Chondrocyte (in vitro differentiated cells): ENCODE data around the gene PDCD7. TPM values are rescaled to one million over a fixed set of nuclear protein-coding genes. Genes with fewer than 3 reads are reported as not detected.
"Not testable (repeated sequence)": the region's sequence is repeated elsewhere in the genome, so short reads cannot be mapped to it uniquely, and the experiment has no call there.

Source experiments
- DNase-seq: peaks from one replicate; pipeline ENCODE4 v3.0.0; 2021; ENCODE audit warnings: mixed read lengths, low spot score
- H3K27ac Mint-ChIP-seq: one replicate; pipeline ENCODE4 v1.8.0; 2021; ENCODE audit warnings: mild to moderate bottlenecking, moderate library complexity, mixed read lengths; ENCODE audit not compliant: unreplicated experiment
- H3K27me3 Mint-ChIP-seq: 2 replicates; pipeline ENCODE4 v1.8.0; 2021; ENCODE audit warnings: low read depth, mixed read lengths
- H3K36me3 Mint-ChIP-seq: 2 replicates; pipeline ENCODE4 v1.8.0; 2021; ENCODE audit warnings: low read depth, mixed read lengths
- H3K4me1 Mint-ChIP-seq: 2 replicates; pipeline ENCODE4 v1.8.0; 2021; ENCODE audit warnings: low read depth, mild to moderate bottlenecking, mixed read lengths
- H3K4me3 Mint-ChIP-seq: one replicate; pipeline ENCODE4 v1.8.0; 2021; ENCODE audit warnings: mild to moderate bottlenecking, moderate library complexity, mixed read lengths; ENCODE audit not compliant: unreplicated experiment
- H3K9me3 Mint-ChIP-seq: 2 replicates; pipeline ENCODE4 v1.8.0; 2021; ENCODE audit warnings: low read depth, mixed read lengths
- CTCF ChIP-seq: fragments of 200-600 bp; sonication (generic); IDR thresholded peaks from 2 replicates; pipeline ENCODE4 v1.5.0; 2021; ENCODE audit warnings: antibody characterized with exemption, mild to moderate bottlenecking, moderate library complexity
- total RNA-seq: library from RNA; stranded (reverse); gene quantifications from 3 replicates; pipeline ENCODE4 v1.2.1, GENCODE V29; 2021

The PDCD7 gene
- total RNA-seq, 1 donor from 2014 or later, result 14.7 TPM

DNA sequence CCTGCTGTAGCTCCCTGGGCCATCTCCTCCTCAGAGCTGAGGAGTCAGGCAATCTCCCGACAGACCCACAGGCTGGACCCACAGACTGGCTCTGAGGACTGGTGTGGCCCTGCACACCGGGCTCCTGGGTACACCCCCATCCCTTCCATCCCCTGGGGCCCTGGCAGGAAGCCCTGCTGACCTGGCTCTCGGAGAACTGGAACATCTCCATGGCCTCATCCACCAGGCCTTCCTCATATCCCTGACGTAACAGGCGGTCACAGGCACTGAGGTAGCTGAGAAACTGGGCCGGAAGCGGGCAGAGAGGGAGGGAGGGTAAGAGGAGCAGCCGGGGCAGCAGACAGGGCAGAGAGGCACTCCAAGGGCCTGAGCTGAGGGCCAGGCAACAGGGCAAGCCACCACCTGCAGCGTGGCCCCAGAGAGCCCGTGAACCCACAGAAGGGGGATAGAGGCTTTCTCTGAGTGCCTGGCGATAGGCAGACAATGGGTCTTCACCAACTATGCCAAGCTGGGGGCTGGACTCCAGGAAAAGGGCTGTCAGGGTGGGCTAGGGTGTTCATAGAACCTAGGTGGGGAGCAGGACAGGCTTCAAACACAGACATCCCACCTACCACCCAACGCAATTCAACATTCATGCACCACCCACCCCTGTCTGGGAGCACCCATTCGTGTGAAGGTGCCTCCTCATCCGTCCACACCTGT, 39.2 kb downstream of the PDCD7 start:
- Mint-ChIP-seq H3K4me1 (peaks cover 23% of the 10 kb centered on the region), H3K27me3 (no peaks in the 10 kb centered on the region), H3K4me3 (no peak overlapping the region), H3K9me3 (no peaks in the 10 kb centered on the region), H3K27ac (no peak overlapping the region), H3K36me3 (peaks cover 11% of the 10 kb centered on the region)
- no peak for DNase-seq
- TF ChIP-seq CTCF, result no peak

GRCh38 chr15:65093793-65094170, 39.8 kb downstream of the PDCD7 start:
- not testable (repeated sequence) for H3K36me3 Mint-ChIP-seq, H3K9me3 Mint-ChIP-seq, H3K27me3 Mint-ChIP-seq, H3K4me3 Mint-ChIP-seq, DNase-seq, H3K27ac Mint-ChIP-seq
- H3K4me1 Mint-ChIP-seq, result peaks cover 23% of the 10 kb centered on the region

DNA sequence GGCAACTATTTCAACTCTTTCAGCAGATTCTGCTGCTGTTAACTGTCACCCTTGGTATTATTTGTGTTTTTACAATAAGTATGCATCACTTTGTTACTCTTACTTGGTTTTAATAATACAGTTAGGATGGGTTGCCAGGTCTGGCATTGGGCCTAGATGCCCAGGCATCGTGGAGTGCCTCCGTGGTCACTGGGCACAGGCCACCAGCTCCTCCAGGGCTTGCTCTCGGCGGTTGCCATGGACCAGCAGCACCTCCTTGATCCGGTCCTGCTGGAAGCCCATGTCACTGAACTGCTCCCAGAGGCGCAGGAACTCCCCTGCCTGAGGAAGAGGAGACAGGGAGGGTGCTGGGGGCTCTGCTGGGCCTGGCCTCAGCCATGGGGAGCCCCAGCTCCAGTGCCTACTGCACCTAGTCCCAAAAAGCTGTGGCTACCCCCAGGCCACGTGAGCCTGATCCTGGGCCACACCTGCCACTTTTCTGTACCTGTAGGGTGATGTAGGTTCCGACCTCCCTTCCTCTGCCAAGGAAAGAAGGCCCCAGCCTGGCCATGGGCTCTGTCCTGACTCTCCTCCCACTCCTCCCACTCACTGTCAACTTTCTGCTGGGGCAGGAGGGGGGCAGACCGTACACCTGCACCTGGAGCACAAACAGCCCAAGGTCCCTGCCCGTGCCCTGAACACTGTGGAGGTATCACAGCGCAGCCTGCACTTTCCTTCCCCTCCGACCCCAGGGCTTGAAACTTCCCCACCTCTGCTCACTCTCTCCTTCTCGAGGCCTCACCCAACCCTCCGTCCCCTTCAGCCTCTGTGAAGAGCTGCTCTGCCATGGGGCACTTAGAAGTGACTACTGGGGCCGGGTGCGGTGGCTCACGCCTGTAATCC, 40.5 kb downstream of the PDCD7 start:
- DNase-seq, result peak; percentile 70
- H3K36me3 Mint-ChIP-seq, result peaks cover 3% of the 10 kb centered on the region
- H3K4me3 Mint-ChIP-seq, result no peak overlapping the region
- H3K4me1 Mint-ChIP-seq, result peaks cover 24% of the 10 kb centered on the region
- H3K9me3 Mint-ChIP-seq, result no peaks in the 10 kb centered on the region
- H3K27ac Mint-ChIP-seq, result no peak overlapping the region
- TF ChIP-seq CTCF, result no peak
- H3K27me3 Mint-ChIP-seq, result no peaks in the 10 kb centered on the region

DNA sequence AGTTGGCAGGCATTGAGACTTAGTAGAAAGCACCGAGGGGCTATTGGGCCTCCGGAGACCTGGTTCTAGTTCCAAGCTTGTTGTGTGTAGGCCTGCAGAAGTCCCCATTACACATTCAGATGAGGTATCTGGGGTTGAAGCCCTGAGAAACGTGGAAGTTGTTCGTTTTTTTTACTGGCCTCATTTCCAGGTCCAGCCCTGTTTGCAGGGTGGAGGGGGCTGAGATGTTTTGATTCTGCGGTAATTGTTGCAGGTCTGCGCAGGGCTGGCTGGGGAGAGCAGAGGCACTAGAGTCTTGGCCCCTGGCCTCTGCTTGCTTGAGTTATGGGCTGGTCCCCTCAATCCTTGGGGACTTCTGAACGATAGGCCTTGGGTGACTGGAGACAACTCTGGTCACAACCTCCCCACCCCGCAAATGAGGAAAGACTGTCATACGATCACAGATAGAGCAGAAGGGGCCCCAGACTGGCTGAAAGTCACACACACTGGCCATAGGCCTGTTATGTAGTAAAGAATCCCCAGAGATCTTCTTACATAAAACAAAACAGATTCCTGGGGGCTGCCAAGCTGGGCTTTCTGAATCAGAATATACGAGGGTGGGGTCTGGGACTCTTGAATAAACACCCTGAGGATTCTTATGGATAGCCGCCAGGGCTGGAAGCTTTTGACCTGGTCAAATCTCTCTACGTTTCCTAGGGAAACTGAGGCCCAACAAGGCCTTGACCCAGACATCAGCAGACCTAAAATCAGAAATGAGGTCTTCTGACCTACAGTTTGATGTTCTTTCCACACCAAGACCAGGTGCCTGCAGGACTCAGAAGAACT, 41.5 kb downstream of the PDCD7 start:
- Mint-ChIP-seq H3K27ac (no peak overlapping the region), H3K36me3 (no peaks in the 10 kb centered on the region)
- DNase-seq, result peak; percentile 27

More for the DNA sequence above, 41.5 kb downstream of the PDCD7 start:
- no peak for TF ChIP-seq CTCF
- peaks cover 31% of the 10 kb centered on the region for H3K4me1 Mint-ChIP-seq
- no peaks in the 10 kb centered on the region for H3K27me3 Mint-ChIP-seq
- no peaks in the 10 kb centered on the region for H3K9me3 Mint-ChIP-seq
- H3K4me3 Mint-ChIP-seq, result no peak overlapping the region
